Glutamatergic neuron (in vitro differentiated cells): ENCODE data around the gene ICAM3. TPM values are rescaled to one million over a fixed set of nuclear protein-coding genes. Genes with fewer than 3 reads are reported as not detected.

Experiments used
- DNase-seq: peaks from one replicate; pipeline ENCODE4 v3.0.0; 2022
- H3K27ac Mint-ChIP-seq: one replicate; pipeline ENCODE4 v1.8.0; 2020; ENCODE audit warnings: mild to moderate bottlenecking, mixed read lengths, inconsistent platforms; ENCODE audit not compliant: unreplicated experiment
- H3K27me3 Mint-ChIP-seq: one replicate; pipeline ENCODE4 v1.8.0; 2020; ENCODE audit warnings: mild to moderate bottlenecking, moderate library complexity, mixed read lengths, inconsistent platforms; ENCODE audit not compliant: unreplicated experiment
- H3K36me3 Mint-ChIP-seq: one replicate; pipeline ENCODE4 v1.8.0; 2020; ENCODE audit warnings: mild to moderate bottlenecking, mixed read lengths, inconsistent platforms; ENCODE audit not compliant: unreplicated experiment
- H3K4me1 Mint-ChIP-seq: one replicate; pipeline ENCODE4 v1.8.0; 2020; ENCODE audit warnings: mild to moderate bottlenecking, low read depth, mixed read lengths, inconsistent platforms; ENCODE audit not compliant: unreplicated experiment
- H3K4me3 Mint-ChIP-seq: one replicate; pipeline ENCODE4 v1.8.0; 2020; ENCODE audit warnings: mild to moderate bottlenecking, mixed read lengths, inconsistent platforms; ENCODE audit not compliant: unreplicated experiment
- H3K9me3 Mint-ChIP-seq: one replicate; pipeline ENCODE4 v1.8.0; 2020; ENCODE audit warnings: mild to moderate bottlenecking, moderate library complexity, mixed read lengths, inconsistent platforms; ENCODE audit not compliant: unreplicated experiment
- CTCF ChIP-seq: fragments of 200-600 bp; sonication (generic); IDR thresholded peaks from one replicate; pipeline ENCODE4 v1.5.0; 2021; ENCODE audit not compliant: partially characterized antibody, unreplicated experiment
- total RNA-seq: library from RNA; stranded (reverse); fragmentation: NEBNext Ultra II Directional; extraction: Animal tissue kit (Norgen Biotek cat#: 25700); gene quantifications from one replicate; pipeline ENCODE4 v1.2.1, GENCODE V29; 2021; ENCODE audit not compliant: unreplicated experiment

ICAM3 gene
- total RNA-seq, 1 donor from 2014 or later, result 2.0 TPM

GRCh38 chr19:10332158-10332964 is 7.1 kb downstream of the ICAM3 start:
- H3K4me1 Mint-ChIP-seq, result peaks cover 7% of the 10 kb centered on the region

GRCh38 chr19:10329555-10329954 is 9.9 kb downstream of the ICAM3 start:
- Mint-ChIP-seq H3K27me3 (peaks cover 5% of the 10 kb centered on the region), H3K36me3 (no peaks in the 10 kb centered on the region), H3K27ac (no peak overlapping the region), H3K4me3 (no peak overlapping the region), H3K9me3 (peaks cover 4% of the 10 kb centered on the region), H3K4me1 (peaks cover 7% of the 10 kb centered on the region)
- no peak for TF ChIP-seq CTCF
- DNase-seq, result no peak

More at GRCh38 chr19:10332158-10332964, 7.1 kb downstream of the ICAM3 start:
- Mint-ChIP-seq H3K36me3 (no peaks in the 10 kb centered on the region), H3K9me3 (peaks cover 4% of the 10 kb centered on the region), H3K27me3 (peaks cover 5% of the 10 kb centered on the region), H3K27ac (peak overlapping the region; percentile 87), H3K4me3 (peak overlapping the region; percentile 93)
- no peak for DNase-seq
- TF ChIP-seq CTCF, result no peak

GRCh38 chr19:10328558-10329429 is 10.6 kb downstream of the ICAM3 start:
- H3K27ac Mint-ChIP-seq, result no peak overlapping the region
- peaks cover 2% of the 10 kb centered on the region for H3K9me3 Mint-ChIP-seq
- H3K27me3 Mint-ChIP-seq, result peaks cover 5% of the 10 kb centered on the region
- H3K4me3 Mint-ChIP-seq, result no peak overlapping the region
- DNase-seq, result no peak
- H3K4me1 Mint-ChIP-seq, result peaks cover 6% of the 10 kb centered on the region
- H3K36me3 Mint-ChIP-seq, result no peaks in the 10 kb centered on the region
- no peak for TF ChIP-seq CTCF

GRCh38 chr19:10327793-10328192 is 11.6 kb downstream of the ICAM3 start:
- peaks cover 3% of the 10 kb centered on the region for H3K9me3 Mint-ChIP-seq
- DNase-seq, result no peak
- no peak overlapping the region for H3K27ac Mint-ChIP-seq
- peaks cover 6% of the 10 kb centered on the region for H3K4me1 Mint-ChIP-seq
- no peak for TF ChIP-seq CTCF
- H3K27me3 Mint-ChIP-seq, result peaks cover 4% of the 10 kb centered on the region
- no peak overlapping the region for H3K4me3 Mint-ChIP-seq
- no peaks in the 10 kb centered on the region for H3K36me3 Mint-ChIP-seq
